ENCODE data around the gene SORCS2.

Gene SORCS2

DNA sequence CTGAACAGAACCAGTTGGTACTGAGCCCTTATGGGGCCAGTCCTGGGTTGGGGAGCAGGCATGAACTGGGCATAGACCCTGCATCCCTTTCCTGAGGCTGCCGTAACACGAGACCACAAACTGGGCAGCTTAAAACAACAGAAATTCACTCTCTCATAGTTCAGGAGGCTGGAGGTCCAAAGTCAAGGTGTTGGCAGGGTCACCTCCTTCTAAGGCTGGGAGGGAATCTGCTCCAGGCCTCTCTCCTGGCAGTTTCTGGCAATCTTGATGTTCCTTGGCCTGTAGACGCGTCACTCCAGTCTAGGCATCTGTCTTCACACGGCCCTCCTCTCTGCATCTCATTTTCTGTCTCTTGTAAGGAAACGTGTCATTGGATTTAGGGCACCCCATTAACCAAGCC is 19.8 kb upstream of the SORCS2 start:
- TF ChIP-seq, protein P1, sequence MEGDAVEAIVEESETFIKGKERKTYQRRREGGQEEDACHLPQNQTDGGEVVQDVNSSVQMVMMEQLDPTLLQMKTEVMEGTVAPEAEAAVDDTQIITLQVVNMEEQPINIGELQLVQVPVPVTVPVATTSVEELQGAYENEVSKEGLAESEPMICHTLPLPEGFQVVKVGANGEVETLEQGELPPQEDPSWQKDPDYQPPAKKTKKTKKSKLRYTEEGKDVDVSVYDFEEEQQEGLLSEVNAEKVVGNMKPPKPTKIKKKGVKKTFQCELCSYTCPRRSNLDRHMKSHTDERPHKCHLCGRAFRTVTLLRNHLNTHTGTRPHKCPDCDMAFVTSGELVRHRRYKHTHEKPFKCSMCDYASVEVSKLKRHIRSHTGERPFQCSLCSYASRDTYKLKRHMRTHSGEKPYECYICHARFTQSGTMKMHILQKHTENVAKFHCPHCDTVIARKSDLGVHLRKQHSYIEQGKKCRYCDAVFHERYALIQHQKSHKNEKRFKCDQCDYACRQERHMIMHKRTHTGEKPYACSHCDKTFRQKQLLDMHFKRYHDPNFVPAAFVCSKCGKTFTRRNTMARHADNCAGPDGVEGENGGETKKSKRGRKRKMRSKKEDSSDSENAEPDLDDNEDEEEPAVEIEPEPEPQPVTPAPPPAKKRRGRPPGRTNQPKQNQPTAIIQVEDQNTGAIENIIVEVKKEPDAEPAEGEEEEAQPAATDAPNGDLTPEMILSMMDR (IDR thresholded peaks at IDR 0.05; ENCODE audit: borderline replicate concordance, control extremely low read depth, extremely low read depth, insufficient read depth, missing control alignments), result no peak

DNA sequence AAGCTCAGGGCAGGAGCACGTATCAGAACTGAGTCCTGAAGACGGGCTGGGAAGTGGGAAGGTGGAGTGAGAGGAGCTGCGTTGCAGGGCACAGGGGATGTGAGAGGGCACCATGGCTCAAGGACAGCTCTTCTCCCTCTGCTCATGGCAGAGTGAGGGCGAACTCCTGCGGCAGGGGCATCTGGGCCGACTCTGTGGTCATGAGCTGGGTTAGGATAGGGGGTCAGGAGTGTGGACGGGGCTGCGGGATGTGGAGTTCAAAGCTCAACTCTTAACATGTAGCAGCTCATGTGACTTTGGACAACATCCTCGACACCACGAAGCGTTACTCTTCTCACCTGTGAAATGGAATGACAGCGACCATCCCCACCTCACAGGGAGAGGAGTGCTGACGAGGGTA is 19.4 kb upstream of the SORCS2 start:
- TF ChIP-seq, protein P1 (IDR thresholded peaks at IDR 0.05; ENCODE audit: borderline replicate concordance, control extremely low read depth, extremely low read depth, insufficient read depth, missing control alignments), result no peak
- no peak for DNase-seq (ENCODE audit: low spot score)
- in situ Hi-C loops (cut with MboI; ENCODE audit: low sequenced_read_pairs, unreplicated experiment), result no loop called here

More for the DNA sequence above, 19.8 kb upstream of the SORCS2 start:
- in situ Hi-C loops (cut with MboI; ENCODE audit: low sequenced_read_pairs, unreplicated experiment), result no loop called here
- no peak for DNase-seq (ENCODE audit: low spot score)

DNA sequence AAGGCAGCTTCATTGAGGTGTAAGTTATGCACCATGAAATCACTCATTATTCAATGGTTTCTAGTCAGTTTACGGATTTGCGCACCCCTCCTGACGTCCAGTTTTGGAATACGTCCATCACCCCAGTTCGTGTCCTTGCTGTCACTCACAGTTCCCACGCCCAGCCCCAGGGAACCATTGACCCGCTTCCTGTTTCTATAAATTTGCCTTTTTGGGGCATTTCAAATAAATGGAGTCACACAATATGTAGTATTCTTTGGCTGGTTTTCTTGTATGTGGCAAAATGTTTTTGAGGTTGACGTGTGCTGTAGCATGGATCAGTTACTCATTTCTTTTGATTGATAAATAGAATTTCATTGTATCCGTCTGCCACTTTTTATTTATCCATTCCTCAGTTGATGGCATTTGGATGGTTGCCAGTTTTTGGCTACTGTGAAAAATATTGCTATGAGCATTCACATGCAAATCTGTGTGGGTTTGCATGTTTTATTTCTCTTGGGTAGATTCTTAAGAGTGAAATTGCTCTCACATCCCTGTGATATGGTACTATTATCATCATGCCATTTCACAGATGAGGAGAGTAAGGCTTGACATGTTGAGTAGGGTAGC is 18.4 kb upstream of the SORCS2 start:
- TF ChIP-seq, protein P1 (IDR thresholded peaks at IDR 0.05; ENCODE audit: borderline replicate concordance, control extremely low read depth, extremely low read depth, insufficient read depth, missing control alignments), result no peak
- in situ Hi-C loops (cut with MboI; ENCODE audit: low sequenced_read_pairs, unreplicated experiment), result no loop called here
- no peak for DNase-seq (ENCODE audit: low spot score)

DNA sequence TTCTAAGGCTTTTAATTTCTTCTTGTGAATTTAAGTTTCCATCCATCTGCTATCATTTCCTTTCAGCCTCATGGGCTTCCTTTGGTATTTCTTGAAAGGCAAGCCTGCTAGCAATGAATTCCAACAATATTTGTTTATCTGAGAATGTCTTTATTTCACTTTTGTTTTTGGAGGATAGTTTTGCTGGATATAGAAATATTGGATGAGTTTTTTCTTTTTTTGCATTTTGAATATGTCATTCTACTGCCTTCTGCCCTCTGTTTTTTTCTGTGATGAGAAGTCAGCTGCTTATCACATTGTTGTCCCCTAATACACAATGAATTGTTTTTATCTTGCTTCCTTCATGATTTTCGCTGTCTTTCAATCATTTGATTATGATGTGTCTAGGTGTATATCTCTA is 13.2 kb upstream of the SORCS2 start:
- in situ Hi-C loops (cut with MboI; ENCODE audit: low sequenced_read_pairs, unreplicated experiment), result loop anchor here (25.0 kb wide), 1 partner anchor 533 kb away; no protein-coding TSS in a partner anchor
- TF ChIP-seq, protein P1 (IDR thresholded peaks at IDR 0.05; ENCODE audit: borderline replicate concordance, control extremely low read depth, extremely low read depth, insufficient read depth, missing control alignments), result no peak
- no peak for DNase-seq (ENCODE audit: low spot score)

GRCh38 chr4:7180938-7181337 is 11.4 kb upstream of the SORCS2 start:
- in situ Hi-C loops (cut with MboI; ENCODE audit: low sequenced_read_pairs, unreplicated experiment), result loop anchor here (25.0 kb wide), 1 partner anchor 531 kb away; no protein-coding TSS in a partner anchor
- no peak for DNase-seq (ENCODE audit: low spot score)
- TF ChIP-seq, protein P1 (IDR thresholded peaks at IDR 0.05; ENCODE audit: borderline replicate concordance, control extremely low read depth, extremely low read depth, insufficient read depth, missing control alignments), result no peak

DNA sequence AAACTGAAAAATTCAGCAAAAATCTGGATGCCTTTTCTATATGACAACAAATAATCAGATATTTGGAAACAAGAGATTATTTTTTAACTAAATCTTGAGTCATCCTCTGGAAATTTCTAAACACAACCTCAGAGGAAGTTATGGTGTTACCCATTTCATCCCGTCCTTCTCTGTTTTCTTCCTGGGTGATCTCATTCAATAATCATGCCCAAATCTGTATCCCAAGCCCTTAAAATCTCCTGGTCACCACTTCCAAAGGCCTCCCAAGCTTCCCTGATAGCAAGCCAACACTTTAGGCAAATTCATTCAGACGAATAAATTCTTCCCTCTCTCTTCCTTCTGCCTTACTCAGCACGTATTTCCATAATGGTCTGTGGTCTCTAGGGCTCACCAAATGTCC is 9.7 kb upstream of the SORCS2 start:
- in situ Hi-C loops (cut with MboI; ENCODE audit: low sequenced_read_pairs, unreplicated experiment), result loop anchor here (25.0 kb wide), 1 partner anchor 530 kb away; no protein-coding TSS in a partner anchor
- no peak for DNase-seq (ENCODE audit: low spot score)
- TF ChIP-seq, protein P1 (IDR thresholded peaks at IDR 0.05; ENCODE audit: borderline replicate concordance, control extremely low read depth, extremely low read depth, insufficient read depth, missing control alignments), result no peak

All from GM13976 (cell line).